NCI-H1417 treated with DMSO at 0.1 percent for 48 hours (cell line): ENCODE data around the gene SLC2A1.
A peak's percentile ranks its signal among the peaks of the same experiment; 100 is the strongest.

Experiments used
- DNase-seq: peaks from one replicate; lab custom pipeline; 2025; lab: John Stamatoyannopoulos, UW

SLC2A1 gene

DNA sequence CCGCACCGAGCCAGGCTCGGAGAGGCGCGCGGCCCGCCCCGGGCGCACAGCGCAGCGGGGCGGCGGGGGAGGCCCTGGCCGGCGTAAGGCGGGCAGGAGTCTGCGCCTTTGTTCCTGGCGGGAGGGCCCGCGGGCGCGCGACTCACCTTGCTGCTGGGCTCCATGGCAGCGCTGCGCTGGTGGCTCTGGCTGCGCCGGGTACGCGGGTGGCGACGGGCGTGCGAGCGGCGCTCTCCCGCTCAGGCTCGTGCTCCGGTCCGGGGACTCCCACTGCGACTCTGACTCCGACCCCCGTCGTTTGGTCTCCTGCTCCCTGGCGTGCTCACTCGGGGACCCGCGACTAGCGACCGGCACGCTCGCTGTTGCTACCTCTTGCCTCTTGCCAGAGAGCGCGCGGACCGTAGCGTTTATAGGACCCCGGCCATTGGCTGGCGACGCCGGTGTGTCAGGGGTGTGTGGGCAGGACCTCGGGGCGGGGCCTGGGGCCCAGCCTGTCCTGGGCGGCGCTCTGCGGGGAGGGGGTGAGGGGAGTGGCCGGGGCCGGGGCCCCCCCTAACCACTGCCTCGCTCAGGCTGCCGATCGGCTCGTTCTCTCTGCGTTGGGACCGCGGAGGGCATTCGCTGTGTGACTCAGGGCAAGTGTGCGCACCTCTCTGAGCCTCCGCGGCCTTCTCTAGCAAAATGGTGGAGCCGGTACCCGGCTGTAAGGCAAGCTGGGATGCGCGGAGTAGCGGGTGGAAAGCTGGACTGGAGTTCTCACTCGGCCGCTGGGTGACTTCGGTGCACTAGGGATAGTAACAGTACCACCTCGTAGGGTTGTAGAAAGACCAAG, at the start of gene SLC2A1:
TSS of gene SLC2A1 (minus strand) at position 381 of the 832 bp plus-strand sequence. CDS start at position 164, 217 bp downstream.
- DNase-seq: peak; percentile 55

GRCh38 chr1:43007377-43008114, 48.9 kb upstream of the SLC2A1 start:
- DNase-seq: no peak

GRCh38 chr1:43005460-43006361, 47.0 kb upstream of the SLC2A1 start:
- DNase-seq: no peak

DNA sequence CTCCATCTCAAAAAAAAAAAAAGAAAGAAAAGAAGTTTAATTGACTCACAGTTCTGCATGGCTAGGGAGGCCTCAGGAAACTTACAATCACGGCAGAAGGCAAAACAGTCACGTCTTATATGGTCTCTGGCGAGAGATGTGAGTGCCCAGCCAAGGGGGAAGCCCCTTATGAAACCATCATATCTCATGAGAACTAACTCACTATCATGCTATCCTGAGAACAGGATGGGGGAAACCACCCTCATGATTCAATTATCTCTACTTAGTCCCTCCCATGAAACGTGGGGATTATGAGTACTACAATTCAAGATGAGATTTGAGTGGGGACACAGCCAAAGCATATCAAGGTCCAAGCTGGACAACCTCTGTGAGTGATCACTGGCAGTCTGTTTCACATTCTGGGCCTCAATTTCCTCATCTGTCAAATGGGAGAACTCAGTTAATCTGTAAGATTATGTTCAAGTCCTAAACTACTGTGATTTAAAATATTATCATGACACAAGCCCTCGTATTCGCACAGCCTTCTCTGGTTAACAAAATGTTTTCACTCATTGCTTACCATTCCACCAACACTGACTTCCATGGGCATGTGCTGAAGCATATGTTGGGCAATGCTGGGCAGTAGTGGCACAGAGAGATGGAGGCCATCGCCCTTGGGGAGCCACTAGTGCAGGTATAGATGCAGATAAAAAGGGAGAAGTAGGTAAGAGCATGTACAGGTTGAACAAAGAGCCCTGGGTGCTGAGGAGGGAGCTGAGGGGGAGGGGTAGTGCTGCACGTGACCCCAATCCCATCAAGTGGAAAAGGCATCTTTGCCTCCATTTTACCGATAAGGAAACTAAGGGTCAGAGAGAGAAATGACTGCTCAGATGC, 46.2 kb upstream of the SLC2A1 start:
- DNase-seq: no peak

GRCh38 chr1:43002766-43003165, 44.1 kb upstream of the SLC2A1 start:
- no peak for DNase-seq

DNA sequence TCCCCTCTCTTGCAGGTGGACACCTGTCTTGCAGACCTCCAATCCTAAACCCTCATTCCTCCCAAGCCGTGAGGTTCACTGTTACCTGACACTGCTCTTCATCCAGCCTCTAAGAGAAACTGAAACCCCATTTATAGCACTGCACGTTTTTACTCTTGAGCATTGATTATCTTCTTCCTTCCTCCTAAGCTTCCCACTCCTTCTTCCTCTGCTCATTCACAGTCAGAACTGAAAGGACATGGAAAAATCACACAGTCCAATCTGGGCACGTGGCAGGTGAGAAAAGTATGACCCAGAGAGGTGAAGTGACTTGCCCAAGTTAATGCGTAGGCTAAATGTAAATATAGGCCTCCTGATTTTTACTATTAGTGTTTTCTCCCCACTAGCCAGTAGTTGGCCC, 43.4 kb upstream of the SLC2A1 start:
- no peak for DNase-seq

DNA sequence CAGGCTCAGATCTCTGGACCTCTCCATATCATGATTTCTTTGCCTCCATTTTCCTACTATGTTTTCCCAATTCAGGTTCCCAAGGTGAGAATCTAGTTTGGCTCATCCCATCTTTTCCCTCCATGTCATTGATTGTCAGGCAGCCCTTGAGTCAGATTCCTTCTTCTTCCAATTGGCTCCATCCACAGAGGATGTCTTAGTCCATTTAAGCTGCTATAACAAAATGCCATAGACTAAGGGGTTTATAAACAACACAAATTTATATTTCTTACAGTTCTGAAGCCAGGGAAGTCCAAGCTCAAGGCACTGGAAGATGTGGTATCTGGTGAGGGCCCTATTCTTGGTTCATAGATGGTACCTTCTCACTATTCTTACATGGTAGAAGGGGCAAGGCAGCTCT, 42.8 kb upstream of the SLC2A1 start:
- DNase-seq: no peak

DNA sequence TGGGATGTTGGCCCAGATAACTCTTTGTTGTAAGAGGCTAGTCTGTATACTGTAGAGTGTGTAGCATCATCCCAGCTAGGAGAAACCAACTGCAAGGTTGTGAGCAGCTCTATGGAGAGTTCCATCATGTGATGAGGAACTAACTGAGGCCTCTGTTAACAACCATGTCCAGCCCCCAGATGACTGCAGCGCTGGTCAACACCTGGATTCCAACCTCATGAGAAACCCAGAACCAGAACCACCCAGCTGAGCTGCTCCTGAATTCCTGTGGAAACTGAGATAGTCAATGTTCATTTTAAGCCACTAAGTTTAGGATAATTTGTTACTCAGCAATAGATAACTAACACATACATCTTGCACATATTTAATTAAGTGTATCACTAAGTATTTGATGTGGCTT, 41.6 kb upstream of the SLC2A1 start:
- DNase-seq: no peak

- no peak for DNase-seq
Observed at GRCh38 chr1:42999308-42999707, 40.6 kb upstream of the SLC2A1 start.

- DNase-seq: no peak
Observed at GRCh38 chr1:42998386-42998785, 39.7 kb upstream of the SLC2A1 start.

DNA sequence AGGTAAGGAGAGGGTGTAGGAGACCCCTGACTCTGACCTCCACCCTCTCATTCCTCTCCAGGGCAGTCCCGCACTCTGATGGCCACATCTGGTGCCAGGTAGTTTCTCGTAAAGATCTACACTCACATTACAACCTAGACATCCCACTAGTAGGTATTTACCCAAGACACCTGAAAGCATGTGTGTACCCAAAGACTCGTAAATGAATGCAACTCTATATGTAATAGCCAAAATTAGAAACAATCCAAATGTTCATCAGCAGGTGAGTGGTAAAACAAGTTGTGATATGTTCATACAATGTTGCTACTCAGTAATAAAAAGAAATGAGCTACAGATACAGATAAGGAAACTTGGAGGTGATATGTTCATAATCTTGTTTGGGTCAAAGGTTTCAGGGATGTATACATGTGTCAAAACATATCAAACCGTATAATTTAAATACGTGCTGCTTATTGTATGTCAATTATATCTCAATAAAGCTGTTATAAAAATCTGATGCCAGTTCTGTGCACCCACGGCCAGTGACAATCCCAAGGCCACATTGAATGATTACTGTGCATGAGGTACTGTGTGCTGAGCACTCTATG, 37.8 kb upstream of the SLC2A1 start:
- no peak for DNase-seq

DNA sequence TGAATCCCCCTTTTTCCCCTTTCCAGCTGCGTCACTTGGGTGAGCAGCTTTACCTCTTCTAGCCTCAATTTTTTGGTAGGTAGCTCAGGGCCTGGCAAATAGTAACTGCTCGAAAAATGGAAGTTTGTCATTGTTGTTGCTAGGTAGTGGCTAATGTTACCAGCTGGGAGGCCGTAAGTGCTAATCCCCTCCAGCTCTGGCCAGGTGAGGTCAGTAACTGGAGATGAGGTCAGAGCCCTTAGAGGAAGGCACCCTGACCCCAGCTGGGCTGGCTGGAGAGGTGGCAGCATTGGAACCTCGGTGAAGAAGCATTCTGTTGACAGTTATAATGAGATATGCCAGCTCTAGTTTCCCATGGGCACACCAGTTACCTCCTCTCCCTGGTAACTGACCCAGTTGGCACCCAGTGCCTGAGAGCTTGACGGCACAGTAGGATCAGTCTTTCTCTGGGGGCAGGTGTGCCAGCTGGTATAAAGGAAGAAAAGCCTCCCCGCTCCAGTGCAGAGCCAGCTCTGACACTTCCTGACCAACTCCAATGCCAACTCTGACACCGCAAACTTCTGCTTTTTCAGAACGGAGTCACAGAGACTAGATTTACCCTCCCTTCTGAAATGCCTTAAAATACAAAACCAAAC, 35.0 kb upstream of the SLC2A1 start:
- no peak for DNase-seq

GRCh38 chr1:42992054-42992571, 33.4 kb upstream of the SLC2A1 start:
- DNase-seq: no peak

- DNase-seq: no peak
Observed at GRCh38 chr1:42990757-42991346, 32.2 kb upstream of the SLC2A1 start.

- DNase-seq: no peak
Observed at GRCh38 chr1:42983693-42984092, 25.0 kb upstream of the SLC2A1 start.

DNA sequence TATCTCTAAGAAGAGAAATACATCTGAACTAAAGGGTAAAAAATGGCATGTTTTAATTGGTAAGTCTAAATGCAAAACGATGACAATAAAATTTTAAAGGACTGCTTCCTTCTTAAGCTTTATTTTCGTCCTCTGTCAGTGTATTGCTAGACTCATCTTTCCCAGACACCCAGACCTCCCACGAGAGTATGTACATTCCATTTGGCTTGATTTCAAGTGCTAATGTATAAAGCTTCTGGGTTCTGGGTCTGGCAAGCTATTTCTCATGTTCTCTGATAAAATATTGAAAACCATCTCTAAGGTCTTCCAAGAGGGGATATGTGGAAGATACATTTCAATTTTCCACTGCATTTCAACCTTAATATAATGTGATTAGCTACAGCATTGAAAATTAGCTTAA, 24.6 kb upstream of the SLC2A1 start:
- DNase-seq: no peak

DNA sequence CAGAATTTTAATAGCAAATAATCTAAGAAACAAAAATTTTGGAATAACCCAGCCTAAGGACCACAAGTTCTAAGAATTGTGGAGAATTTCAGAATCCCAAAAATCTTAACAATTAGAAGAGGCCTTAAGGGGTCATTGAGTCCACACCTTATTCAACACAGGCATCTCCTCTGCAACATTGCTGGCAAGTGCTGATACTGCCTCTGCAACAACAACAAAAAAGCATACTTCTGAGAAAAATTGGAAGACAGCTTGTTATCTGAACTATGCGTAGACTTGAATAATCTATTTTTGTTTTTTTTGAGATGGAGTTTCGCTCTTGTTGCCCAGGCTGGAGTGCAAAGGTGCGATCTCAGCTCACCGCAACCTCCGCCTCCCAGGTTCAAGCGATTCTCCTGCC, 24.0 kb upstream of the SLC2A1 start:
- no peak for DNase-seq

DNA sequence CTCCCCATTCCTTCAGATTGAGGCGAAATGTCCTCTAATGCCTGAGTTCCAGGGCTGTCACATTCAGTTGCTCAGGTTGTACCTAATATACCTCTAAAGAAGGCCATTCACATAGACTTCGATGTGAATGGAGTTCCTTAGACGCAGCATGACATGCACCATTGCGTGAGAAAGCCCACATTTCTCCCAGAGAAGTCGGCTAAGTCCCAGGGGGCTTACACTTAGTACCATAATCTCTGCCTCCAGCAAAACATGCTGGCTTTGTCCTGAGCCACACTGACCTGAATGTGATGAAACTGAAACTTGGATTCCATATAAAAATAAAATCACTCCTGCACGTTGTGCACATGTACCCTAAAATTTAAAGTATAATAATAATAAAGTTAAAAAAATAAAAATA, 23.2 kb upstream of the SLC2A1 start:
- no peak for DNase-seq

DNA sequence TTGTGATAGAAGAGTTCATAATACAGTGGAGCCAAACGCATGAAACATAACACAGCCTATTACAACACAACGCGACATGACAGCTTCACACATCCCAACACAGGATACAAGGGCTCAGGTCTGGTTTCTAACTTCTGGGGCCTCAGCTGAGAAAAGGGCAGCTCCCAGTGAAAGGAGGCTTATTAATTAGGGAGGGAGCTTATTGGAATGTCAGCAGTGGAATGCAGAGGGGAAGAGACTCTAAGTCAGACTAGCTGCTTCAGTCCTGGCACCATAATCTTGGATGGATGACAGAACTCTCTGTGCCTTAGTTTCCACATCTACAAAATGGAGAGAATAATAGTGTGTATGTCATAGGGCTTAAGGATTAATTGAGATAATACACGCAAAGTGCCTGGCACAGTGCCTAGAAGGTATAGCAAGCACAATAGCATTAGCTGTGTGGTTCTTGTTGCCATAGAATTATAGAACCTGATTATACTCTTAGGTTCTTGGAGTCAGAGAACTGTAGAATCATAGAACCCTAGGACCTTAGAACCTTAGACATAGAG, 22.7 kb upstream of the SLC2A1 start:
- DNase-seq: no peak
